Activated naive CD4-positive, alpha-beta T cell treated with anti-CD3 and anti-CD28 coated beads, Interleukin-2, amount 50 U/mL, for 16 hours (primary cell): ENCODE data around the gene TNKS2.
"Not testable (repeated sequence)": the region's sequence is repeated elsewhere in the genome, so short reads cannot be mapped to it uniquely, and the experiment has no call there.

Source experiments
- DNase-seq: peaks from one replicate; pipeline ENCODE4 v3.0.0-alpha.2; 2020

The TNKS2 gene

DNA sequence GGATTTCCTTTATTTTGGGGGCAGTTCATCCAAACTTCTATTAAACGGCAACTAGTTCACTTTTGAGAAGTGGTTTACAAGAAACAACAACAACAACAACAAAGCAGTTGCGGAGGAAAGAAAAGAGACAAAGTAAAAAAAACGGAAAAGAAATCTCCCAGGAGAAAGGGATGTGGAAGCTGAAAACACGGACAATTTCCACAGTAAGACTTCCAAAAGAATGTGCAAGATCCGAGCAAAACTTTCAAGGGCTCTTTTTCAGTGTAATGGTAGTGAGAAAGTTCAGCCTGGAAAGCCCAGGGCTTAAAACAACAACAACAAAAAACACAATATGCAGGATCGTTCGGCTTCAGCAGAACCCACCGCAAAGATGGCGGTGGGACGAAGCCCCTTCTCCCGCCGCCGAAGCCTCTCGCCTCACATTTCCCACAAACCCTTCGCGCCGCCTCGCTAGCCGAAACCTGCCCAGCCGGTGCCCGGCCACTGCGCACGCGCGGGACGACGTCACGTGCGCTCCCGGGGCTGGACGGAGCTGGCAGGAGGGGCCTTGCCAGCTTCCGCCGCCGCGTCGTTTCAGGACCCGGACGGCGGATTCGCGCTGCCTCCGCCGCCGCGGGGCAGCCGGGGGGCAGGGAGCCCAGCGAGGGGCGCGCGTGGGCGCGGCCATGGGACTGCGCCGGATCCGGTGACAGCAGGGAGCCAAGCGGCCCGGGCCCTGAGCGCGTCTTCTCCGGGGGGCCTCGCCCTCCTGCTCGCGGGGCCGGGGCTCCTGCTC, at the start of gene TNKS2:
TSS of gene TNKS2 (plus strand) at position 553 of the 775 bp plus-strand sequence. CDS start 265 bp downstream, outside the sequence.
- peak; percentile 90 for DNase-seq

DNA sequence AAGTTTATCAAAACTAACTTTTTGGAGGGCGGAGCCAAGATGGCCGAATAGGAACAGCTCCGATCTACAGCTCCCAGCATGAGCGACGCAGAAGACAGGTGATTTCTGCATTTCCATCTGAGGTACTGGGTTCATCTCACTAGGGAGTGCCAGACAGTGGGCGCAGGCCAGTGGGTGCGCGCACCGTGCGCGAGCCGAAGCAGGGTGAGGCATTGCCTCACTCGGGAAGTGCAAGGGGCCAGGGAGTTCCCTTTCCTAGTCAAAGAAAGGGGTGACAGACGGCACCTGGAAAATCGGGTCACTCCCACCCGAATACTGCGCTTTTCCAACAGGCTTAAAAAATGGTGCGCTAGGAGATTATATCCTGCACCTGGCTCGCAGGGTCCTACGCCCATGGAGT, 48.6 kb upstream of the TNKS2 start:
- DNase-seq = not testable (repeated sequence)

GRCh38 chr10:91756286-91756685, 41.9 kb upstream of the TNKS2 start:
- no peak for DNase-seq

GRCh38 chr10:91758303-91759146, 39.7 kb upstream of the TNKS2 start:
- no peak for DNase-seq

GRCh38 chr10:91759581-91759986, 38.6 kb upstream of the TNKS2 start:
- no peak for DNase-seq

GRCh38 chr10:91761721-91762120, 36.5 kb upstream of the TNKS2 start:
- no peak for DNase-seq

DNA sequence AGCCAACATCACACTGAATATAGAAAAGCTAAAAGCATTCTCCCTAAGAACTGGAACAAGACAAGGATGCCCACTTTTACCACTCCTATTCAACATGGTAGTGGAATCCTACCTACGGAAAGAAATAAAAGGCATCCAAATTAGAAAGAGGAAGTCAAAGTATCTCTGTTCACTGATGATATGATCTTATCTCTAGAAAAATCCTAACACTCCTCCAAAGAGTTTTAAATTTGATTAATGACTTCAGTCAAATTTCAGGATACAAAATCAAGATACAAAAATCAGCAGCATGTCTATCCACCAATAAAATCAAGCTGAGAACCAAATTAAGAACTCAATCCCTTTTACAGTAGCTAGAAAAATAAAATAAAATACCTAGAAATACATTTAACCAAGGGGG, 35.3 kb upstream of the TNKS2 start:
- no peak for DNase-seq

- DNase-seq = no peak
These were observed 31.6 kb upstream of the TNKS2 start for GRCh38 chr10:91766676-91767075.

DNA sequence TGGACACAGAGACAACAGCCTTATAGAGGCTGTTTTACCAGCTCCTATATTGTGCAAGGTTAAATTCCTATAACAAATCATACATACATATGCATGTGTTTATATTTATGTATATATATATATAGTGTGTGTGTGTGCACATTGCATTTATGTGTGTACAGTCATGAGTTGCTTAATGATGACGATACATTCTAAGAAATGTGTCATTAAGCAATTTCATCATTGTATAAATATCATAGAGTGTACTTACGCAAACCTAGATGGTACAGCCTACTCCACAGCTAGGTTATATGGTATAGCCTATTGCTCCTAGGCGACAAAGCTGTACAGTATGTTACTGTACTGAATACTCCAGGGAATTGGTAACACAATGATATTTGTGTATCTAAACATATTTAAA, 30.1 kb upstream of the TNKS2 start:
- DNase-seq = no peak

DNA sequence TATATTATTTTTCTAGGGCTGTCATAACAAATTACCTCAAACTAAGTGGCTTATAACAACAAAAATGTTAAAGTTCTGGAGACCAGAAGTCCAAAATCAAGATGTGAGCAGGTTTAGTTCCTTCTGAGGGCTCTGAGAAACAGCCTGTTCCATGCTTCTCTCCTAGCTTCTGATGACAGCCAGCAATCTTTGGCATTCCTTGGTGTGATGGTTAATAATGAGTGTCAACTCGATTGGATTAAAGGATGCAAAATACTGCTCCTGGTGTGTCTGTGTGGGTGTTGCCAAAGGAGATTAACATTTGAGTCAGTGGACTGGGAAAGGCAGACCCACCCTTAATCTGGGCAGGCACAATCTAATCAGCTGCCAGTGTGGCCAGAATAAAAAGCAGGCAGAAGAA, 26.3 kb upstream of the TNKS2 start:
- DNase-seq = no peak

- DNase-seq = no peak
These were observed 25.8 kb upstream of the TNKS2 start for GRCh38 chr10:91772461-91772860.

GRCh38 chr10:91772869-91773268, 25.4 kb upstream of the TNKS2 start:
- DNase-seq = no peak

- no peak for DNase-seq
These were observed 23.7 kb upstream of the TNKS2 start for GRCh38 chr10:91774571-91774970.

GRCh38 chr10:91775731-91776130, 22.5 kb upstream of the TNKS2 start:
- no peak for DNase-seq

GRCh38 chr10:91776266-91776665, 22.0 kb upstream of the TNKS2 start:
- DNase-seq = no peak

- no peak for DNase-seq
These were observed 19.7 kb upstream of the TNKS2 start for GRCh38 chr10:91778485-91778884.

DNA sequence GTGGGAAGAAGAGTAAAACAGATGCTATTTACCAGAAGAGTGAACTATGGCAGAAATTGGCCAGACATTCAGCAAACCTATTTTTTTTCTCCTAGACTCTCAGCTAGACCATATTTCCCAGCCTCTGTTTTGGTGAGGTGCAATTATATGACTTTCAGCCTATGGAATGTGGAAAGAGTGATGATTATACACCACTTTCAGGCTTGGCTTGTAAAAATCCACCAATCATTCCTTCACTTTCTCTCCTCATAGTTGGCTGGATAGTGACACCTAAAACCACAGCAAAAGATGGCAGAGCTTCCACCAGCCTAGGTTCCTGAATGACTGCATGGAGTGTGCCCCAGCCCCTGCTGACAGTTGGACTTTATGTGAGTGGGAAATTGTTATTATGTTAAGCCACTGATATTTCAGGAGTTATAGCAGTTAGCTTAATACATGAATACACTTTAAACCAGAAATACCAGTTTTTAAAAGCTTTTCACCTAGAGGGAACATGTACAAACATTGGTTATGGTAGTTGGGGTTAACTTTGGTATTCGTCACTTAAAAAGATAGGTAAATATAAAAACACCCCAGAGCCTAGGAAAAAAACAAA, 19.1 kb upstream of the TNKS2 start:
- no peak for DNase-seq

- no peak for DNase-seq
These were observed 15.7 kb upstream of the TNKS2 start for GRCh38 chr10:91782539-91782938.

- DNase-seq = no peak
These were observed 12.4 kb upstream of the TNKS2 start for GRCh38 chr10:91785830-91786229.

DNA sequence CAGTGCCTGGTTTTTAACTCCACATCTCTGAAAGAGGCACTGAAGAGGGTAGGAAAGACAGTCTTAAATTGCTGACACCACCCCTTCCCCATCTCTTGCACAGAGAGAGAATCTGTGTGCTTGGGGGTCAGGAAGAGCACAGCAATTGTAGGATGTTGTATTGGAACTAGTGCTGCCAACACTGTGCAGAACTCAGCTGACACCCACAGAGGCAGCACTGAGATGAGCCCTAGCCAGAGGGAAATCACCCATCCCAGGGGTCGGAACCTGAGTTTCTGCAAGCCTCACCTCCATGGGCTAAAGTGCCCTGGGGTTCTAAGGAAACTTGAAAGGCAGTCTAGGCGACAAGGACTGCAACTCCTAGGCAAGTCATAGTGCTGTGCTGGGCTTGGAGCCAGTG, 11.0 kb upstream of the TNKS2 start:
- no peak for DNase-seq

DNA sequence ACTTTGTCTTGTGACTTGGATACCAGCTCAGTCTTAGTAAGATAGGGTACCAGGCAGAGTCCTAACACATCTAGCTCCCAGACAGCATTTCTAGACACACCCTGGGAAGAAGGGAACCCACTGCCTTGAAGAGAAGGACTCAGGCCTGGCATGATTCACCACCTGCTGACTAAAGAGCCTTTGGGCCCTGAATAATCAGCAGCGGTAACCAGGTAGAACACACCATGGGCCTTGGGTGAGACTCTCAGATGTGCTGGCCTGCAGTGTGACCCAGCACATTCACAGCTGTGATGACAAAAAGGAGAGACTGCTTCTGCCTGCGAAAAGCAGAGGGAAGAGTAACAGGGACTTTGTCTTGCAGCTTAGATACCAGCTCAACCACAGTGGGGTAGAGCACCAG, 10.4 kb upstream of the TNKS2 start:
- no peak for DNase-seq

DNA sequence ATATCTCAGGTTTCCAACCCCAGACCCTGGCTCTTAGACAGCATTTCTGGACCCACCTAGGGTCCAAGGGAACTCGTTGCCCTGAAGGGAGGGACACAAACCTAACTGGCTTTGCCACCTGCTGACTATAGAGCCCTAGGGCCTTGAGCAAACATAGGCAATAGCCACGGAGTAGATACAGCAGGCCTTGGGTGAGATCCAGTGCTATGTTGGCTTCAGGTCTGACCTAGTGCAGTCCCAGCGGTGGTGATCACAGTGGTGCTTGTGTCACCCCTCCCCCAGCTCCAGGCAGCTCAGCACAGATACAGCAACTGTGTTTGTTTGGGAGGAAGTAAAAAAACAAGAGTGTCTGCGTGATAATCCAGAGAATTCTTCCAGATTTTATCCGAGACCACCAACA, 9.7 kb upstream of the TNKS2 start:
- no peak for DNase-seq

DNA sequence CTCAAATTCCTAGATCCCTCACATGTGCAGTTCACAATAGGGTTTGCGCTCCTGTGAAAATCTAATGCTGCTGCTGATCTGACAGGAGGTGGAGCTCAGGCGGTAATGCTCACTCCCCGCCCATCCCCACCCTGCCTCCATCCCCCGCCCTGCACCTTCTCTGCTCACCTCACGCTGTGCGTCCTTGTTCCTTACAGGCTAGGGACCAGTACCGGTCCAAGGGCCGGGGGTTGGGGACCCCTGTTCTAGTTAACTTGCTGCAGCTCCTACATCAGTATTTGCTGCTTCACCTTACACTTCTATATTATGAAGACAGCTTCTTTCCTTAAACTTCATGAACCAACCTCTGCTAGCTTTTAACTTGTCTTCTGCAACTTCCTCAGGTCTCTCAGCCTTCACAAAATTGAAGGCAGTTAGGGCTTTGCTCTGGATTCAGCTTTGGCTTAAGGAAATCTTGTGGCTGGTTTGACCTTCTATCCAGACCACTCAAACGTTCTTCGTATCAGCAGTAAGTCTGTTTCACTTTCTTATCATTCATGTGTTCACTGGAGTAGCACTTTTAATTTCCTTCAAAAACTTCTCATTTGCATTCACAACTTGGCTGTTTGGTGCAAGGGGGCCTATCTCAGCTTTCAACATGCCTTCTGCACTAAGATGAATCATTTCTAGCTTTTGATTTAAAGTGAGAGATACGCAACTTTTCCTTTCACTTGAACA, 1.7 kb upstream of the TNKS2 start:
- DNase-seq = peak; percentile 58
